GM19193 (cell line): ENCODE results near the gene DCC.

ENCODE experiments used
- POLR2A ChIP-seq: IDR thresholded peaks from 4 replicates; pipeline ENCODE4 v1.6.1; 2011; ENCODE audit not compliant: insufficient read depth, insufficient read length; ENCODE audit errors: extremely low read depth

The DCC gene

DNA sequence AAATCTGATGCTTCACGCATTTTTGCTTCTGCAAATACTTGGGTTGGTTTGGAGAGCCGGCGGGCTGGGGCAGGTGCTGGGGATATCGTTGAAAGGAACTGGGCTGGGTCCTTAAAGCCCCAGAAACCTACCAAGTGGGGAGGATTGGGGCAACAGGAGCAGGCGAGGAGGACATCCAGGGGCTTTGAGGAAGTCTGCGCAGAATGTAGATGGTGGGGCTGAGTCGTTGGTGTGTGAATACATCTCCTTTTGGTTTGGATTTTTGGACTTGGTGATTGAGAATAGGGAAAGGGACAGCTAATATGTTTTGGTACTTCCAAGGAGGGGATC, 1.1 kb downstream of the DCC start:
- no peak for TF ChIP-seq POLR2A

DNA sequence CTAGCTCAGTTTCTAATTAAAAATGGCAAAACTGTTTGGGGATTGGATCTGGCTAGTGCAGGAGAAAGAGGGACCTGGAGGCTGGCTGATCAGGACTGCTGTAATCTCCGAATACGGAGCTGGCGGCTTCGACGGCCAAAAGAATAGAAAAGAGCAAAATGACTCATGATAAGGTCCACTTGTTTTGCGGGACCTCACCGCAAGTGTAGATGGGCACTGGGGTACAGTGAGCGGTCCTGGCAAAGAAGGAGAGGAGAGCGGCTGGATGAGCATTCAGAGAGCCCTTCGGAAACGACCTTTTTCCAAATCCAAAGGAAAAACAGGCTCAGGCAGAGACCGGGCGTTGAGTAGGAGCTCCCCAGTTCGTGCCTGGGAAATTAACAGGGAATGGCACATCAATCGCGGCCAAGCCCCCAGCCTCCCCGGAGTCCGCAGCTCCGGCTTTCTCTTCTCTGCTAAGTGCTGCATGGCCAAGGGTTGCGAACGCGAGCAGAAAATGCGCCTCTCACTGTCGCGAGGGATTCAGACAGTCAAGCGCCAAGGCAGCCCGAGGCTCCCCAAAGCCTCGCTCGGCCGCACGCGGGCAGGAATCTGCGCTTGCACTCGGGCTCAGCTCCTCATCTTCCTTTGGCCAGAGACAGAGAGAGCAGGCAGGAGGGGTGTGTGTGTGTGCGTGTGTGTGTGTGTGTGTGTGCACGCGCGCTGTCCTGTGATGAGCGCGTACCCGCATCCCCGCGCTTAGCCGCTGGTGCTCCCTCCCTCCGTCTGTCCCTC, 1.8 kb downstream of the DCC start:
- TF ChIP-seq POLR2A = no peak

DNA sequence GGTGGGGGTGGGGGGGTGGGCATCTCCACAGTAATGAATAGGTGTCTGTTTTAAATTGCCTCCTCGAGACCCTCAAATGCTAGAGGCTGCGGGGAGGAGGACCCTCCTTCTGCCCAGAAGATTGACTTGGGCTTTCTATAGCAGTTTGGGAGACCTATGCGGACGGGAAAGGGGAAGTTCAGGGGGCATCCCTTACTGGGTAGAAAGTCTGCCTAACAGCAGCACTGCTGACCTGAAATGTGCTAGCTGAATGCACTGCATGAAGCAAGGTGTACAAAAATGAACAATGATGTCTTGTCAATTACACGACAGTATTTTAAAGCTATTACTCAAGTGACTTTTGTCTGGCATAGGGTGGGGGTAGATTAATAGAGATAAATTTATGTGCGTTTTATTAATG, 2.5 kb downstream of the DCC start:
- no peak for TF ChIP-seq POLR2A

DNA sequence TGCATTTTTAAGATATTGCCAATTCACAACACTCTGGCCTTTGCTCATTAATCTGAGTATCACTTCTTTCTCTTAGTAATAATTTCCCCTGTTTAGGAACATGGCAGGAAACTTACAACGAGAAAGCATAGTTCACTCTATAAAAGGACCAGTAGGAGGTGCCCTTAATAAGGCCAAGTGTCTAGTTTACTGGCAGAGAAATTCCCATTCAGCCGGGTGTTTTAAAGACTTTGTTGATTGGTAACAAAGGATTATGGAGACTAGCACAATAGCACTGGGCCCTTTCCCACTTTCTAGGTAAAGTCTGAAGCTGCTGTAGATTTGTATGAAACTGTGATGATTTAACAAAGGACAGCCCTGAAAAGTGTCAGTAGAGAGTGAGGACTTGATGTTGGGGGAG, 3.1 kb downstream of the DCC start:
- TF ChIP-seq POLR2A = no peak

DNA sequence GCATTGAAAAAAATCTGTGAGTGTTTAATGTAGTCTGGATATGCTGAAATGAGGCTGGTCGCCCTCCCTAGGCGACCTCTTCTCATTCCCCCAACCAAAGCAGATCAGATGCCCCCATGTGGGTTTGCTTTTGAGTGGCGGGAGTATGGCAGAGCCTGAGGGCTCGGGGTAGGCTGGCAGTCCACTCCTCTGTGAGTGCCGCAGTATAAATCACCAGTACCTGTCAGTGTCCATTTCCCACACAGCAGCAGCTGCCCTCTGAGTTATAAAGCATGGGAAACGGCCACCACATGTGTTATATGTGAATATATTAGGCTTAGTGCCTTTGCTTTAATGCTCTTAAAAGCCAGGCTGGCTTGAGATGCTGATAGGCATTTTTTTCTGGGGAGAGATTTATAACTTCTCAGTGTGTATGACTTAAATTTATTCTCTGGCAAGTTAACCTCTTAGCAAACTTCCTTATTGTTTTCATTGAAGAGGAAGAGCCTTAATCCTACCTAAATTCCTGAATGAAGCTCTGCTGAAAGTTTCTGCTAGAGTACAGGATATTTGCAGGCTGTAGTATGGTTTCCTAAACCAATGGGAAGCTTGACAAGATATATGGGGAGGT, 3.8 kb downstream of the DCC start:
- TF ChIP-seq POLR2A = no peak

DNA sequence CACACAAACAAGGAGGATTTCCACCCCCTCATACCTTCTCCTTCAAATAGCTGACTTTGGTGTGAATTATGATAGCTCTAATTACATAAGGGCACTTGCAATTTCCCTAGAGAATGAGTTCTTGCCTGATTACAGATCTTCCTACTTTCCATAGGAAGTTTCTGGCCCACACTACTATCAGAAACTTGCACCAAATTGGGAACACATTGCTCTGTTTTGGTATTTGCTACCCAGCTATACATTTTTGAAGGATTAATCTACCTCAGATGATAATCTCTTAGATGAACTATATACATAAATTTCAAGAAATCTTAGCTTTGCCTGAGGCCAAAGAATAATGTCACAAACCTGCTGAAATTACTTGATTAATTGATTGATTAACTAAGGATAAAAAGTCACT, 4.9 kb downstream of the DCC start:
- TF ChIP-seq POLR2A = no peak

DNA sequence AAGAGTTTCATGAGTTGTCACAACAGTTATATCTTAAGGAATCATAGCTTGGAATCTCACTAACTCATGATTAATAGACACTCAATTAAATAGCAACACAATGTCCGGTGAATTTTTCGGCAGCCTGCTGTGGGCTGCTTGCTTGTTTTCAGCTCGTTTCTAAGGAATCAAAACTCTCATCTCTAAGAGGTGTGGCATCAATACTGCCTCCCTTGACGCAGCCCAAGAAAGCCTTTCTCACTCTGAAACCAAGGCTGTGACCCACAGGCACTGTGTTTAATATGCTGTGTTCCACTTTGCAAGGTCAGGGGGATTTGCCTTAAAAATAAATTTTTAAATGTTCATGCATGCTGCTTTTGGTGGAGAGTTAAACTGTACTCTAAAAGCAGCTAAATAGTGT, 5.4 kb downstream of the DCC start:
- TF ChIP-seq POLR2A = no peak

DNA sequence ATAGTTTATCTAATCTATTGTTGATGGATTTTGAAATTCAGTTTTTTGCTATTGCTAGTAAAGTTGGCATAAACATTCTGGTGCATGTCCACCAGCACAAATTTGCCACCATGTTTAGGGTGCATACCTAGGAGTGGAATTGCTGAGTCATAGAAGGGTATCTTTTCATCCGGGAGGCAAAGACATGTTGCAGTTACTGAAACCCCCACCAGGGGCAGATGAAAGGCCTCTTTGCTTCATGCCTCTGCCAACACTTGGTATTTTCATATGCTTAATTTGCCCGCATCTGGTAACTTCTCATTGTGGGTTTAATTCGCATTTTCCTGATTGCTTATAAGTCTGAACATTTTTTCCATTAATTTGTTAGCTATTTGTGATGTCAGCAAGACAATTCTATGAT, 8.2 kb downstream of the DCC start:
- TF ChIP-seq POLR2A = no peak

DNA sequence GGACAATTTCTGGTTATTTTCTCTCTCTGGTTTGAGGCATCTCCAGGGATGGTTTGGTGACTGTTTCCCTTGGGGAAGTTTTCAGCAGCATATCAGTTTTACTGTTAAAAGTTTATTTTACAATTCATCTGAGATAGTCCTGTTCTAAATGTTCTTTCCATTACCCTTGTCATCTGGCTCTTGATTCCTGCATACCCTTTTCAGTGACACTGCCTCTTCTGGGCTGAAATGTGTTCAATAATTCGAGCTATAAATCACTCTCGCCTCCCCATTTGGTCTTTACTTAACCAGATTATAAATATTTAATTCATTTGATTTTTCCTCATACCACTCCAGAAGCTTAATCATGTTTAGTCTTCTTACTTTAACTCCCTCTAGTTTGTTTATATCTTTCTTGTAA, 9.5 kb downstream of the DCC start:
- TF ChIP-seq POLR2A = no peak

DNA sequence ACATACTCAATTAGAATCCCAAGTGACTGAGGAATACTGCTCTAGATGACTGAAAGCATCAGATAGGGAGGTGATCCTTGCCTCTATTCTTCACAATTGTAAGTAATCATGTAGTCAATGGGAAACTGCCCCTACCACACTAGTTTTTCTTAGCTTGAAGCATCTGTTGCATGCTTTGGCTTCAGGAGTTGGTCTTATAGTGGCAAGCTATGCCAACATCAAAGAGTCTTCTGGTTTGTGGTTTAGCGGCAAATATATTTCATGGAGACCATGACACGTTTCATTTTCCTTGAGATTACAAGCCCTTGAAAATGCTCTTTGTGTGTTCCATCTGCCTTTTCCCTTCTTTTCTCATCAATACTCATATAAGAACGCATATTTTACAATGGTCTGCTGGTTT, 12.9 kb downstream of the DCC start:
- TF ChIP-seq POLR2A = no peak

DNA sequence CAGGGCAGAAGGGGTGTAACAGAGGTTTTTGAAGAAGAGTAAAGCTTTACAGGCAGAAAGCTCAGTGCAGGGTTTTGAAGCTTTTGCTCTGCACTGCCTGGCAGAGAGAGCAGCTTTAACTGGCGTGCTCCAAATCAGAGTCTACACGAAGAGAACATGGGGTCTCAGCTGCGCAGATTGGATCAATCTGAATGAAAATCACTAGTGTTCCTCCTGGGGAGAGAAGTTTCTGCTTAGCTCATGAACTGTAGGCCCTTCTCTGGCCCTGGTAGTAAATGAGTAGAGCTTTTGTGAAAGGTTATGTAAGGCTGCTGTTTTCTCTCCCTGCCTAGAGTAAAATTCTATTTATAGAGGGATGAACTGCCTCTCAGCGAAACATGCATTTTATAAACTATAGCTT, 13.6 kb downstream of the DCC start:
- TF ChIP-seq POLR2A = no peak

DNA sequence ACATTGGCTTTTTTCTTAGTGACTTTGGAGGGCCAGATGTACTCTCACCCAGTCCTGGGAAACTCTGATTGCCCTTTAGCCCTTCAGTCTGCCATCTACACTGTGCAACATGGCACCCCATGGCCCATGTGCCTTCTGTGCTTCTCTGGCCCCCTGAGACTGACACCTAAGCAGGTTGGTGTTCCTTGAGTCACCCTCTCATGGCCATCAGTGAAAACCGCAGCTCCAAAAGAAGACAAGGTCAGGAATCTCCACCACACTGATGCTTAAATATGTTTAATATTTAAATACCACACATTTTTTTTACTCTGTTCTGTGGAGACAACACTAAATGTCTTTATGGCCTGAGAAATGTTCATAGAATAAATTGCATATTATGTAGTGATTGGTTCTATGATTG, 23.9 kb downstream of the DCC start:
- TF ChIP-seq POLR2A = no peak

DNA sequence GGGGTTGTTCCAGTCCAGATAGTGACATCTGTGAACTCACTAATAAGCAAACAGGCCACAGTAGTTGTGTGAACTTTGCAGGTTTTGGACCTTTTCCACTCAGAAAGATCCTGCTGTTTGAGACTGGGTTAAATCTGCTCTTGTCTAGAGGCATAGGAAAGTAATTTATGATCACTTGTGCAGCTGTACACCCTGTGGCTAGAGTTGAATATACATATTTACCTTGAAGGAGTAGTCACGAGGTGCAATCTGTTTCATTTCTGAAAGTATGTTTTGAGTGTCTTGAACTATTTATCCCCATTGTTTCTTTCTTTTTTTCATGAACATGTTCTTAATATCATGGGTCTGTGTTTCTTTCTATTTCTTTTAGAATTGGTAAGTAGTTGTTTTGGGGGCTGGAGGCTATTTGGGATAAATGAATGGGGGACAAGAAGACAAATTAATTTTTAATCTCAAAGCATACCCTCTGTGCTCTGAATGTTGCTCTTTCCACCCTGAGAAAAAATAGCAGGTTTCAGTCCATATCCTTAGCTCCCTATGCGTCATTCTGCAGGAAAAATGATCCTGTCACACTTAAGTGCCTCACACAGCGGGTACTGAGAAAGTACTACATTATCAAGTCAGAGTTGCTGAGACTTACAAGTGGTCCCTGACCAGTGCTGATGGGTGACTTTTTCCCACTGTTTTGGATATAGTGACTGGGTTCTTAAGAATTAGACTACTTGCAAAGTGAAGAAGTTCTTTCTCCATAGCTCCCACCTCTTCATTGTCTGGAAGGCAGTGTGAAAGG, 28.2 kb downstream of the DCC start:
- no peak for TF ChIP-seq POLR2A

DNA sequence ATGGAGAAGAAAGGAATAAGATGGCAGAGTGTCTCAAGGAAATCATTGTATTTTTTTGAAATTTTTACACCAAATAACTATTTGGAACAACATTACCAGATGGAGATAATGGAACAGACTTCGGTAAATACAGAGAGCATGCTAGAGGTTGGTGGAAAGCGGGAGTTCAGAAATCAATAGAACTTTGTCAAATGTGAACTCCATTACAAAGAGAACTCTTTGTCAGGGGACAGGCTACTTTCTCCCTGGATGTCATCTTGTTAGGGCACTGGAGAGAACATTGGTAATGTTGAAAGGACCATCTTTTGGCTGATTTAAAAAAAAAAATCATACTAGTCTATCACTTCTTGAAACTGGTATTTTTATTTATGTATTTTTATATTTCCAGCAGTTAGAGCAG, 30.8 kb downstream of the DCC start:
- TF ChIP-seq POLR2A = no peak

DNA sequence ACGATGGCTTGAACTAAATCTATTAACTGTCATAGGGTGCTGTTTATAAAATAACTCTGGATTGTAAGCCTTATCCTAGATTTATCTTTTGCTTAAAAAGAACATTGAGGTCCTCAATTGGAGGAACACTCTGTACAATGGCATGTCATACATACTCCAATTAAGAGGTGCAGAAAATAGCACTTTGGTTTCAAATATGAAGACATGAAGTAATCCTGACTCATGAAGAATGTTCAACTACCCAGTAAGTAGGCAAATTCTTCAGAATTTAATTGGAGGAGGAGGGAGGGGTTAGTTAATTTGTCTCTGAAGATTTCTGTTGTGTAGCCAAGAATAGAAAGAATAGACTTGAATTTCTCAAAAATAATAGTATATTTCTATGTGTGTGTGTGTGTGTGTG, 36.1 kb downstream of the DCC start:
- TF ChIP-seq POLR2A = no peak

DNA sequence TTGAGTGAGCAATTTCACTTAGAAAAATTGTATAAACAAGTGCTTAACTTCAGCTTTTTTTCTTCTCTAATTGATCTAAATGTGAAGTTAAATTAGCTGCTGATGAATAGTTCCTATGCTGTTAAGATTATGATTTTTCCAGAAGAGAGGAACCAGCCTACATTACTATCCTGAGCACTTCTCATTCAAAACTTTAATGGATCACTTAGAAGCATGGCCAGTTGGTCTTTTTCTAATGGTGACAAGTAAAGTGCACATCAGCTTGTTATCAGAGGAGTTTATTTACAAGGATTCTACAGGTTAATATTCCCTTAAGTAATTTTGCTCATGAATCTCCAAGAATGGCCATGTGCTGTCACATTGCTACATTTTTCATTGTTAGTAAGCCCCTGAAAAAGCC, 37.1 kb downstream of the DCC start:
- no peak for TF ChIP-seq POLR2A
